Adrenal gland (tissue), 12 donors: ENCODE measurements around the gene TMEM19. TPM values are rescaled to one million over a fixed set of nuclear protein-coding genes. Genes with fewer than 3 reads are reported as not detected.
A peak's percentile ranks its signal among the peaks of the same experiment; 100 is the strongest.

Experiments used
- DNase-seq, 7 donors: peaks; one replicate each; pipeline ENCODE4 v3.0.0-alpha.2; 2019 to 2020
- H3K27ac ChIP-seq, 5 donors: fragments of 200-600 bp; sonication (generic) in 4 of 5; 1 replicate in 3 of 5; 2 replicates in 2 of 5; pipeline versions ENCODE4 v1.5.1 to v1.8.0; 2016 to 2020; ENCODE audit warnings: mild to moderate bottlenecking in 1 of 5
- H3K27me3 ChIP-seq: fragments of 200-600 bp; 2 replicates; pipeline ENCODE4 v1.8.0; 2021
- H3K36me3 ChIP-seq, 2 donors: fragments of 200-600 bp; replicated peaks in 1 of 2; 1 replicate in 1 of 2; 2 replicates in 1 of 2; pipeline versions ENCODE4 v1.5.1 to v1.8.0; 2018 to 2022
- H3K4me1 ChIP-seq, 2 donors: fragments of 200-600 bp; replicated peaks in 1 of 2; 1 replicate in 1 of 2; 2 replicates in 1 of 2; pipeline versions ENCODE4 v1.5.1 to v1.8.0; 2018 to 2021
- H3K4me3 ChIP-seq, 4 donors: fragments of 200-600 bp; sonication (generic) in 3 of 4; one replicate each; pipeline ENCODE4 v1.5.1; 2016 to 2018
- H3K9me3 ChIP-seq, 3 donors: fragments of 200-600 bp; sonication (generic) in 1 of 3; replicated peaks in 1 of 3; 1 replicate in 2 of 3; 2 replicates in 1 of 3; pipeline versions ENCODE4 v1.5.1 to v1.8.0; 2016 to 2021
- POLR2A ChIP-seq, 2 donors: fragments of 450-650 bp; IDR thresholded peaks; one replicate each; pipeline ENCODE4 v1.6.1; 2017; ENCODE audit warnings: antibody characterized with exemption in 2 of 2, mild to moderate bottlenecking in 2 of 2, moderate library complexity in 1 of 2
- WGBS, 4 donors: extraction: QIAGEN DNeasy Blood & Tissue Kit in 2 of 4; methylation state at CpG; one replicate each; pipeline versions ENCODE4 v1.1.5 to v1.1.7; 2013 to 2017; 5-methylcytosine and 5-hydroxymethylcytosine counted together
- intact Hi-C, 2 donors: fragments of 100-400 bp; cut with DNase I; formaldehyde crosslinking; loops; one replicate each; pipeline versions ENCODE4 v1.14.1 to v1.15.0; 2022 to 2023
- polyA plus RNA-seq, 3 donors: library from polyadenylated mRNA; stranded (reverse); fragments of 200-250 nt in 2 of 3; fragments of 350-450 nt in 1 of 3; fragmentation: Illumina TruSeq in 1 of 3; extraction: RNeasy Lipid Tissue Mini Kit (QIAGEN cat#74804) in 1 of 3; gene quantifications; one replicate each; pipeline ENCODE4 v1.2.3, GENCODE V29; 2013 to 2014
- total RNA-seq, 9 donors: library from RNA; depleted of rRNA in 4 of 9; stranded (reverse); fragments of >200 nt in 4 of 9; fragments of 120-200 nt in 1 of 9; fragmentation: NEBNext Ultra II Directional in 1 of 9; extraction: Animal tissue kit (Norgen Biotek cat#: 25700) in 1 of 9; gene quantifications; one replicate each; pipeline versions ENCODE4 v1.1.0 to v1.2.4, GENCODE V29; 2013 to 2023
- TF ChIP-seq, protein P1 (sequence below), 6 experiments: fragments of 450-650 bp in 4 of 6; fragments of 200-600 bp in 2 of 6; sonication (generic) in 1 of 6; IDR thresholded peaks; 1 replicate in 5 of 6; 2 replicates in 1 of 6; pipeline versions ENCODE4 v1.5.1 to v1.8.0; 2016 to 2021; ENCODE audit warnings: antibody characterized with exemption in 6 of 6, mild to moderate bottlenecking in 2 of 6, moderate library complexity in 1 of 6
- donor health status: healthy with polysubstance abuse.
- donor health status: Bipolar disorder and iron deficiency.
- donor health status: DM: yes; HTN: yes; CAD: no.
- donor health status: DM: no; HTN: no; CAD: no.
- donor health status: DM: no; HTN: no; CAD: no.
- donor health status: DM: yes; HTN: yes; CAD: no.

Gene TMEM19
- total and polyA plus RNA-seq, 12 donors, result 2.8 to 22.1 (median 18.1) TPM

DNA sequence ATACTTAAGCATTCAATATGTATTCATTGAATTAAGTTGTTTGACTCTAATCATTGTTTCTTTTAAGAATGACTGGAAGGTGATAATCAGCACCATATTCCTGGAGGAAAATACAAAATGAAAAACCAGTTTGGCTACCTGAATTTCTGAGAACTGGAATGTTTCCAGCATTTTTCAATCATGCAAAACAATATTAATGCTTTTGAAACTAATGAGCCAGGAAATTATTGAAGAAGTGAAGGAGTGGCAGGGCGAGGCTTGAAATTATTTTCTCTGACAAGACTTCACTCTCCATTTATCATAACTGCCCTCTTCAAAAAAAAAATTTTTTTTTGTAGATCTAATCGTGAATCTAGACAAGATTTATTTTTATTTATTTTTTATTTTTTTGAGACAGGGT lies 19.0 kb downstream of the TMEM19 start:
- intact Hi-C loops, result no loop called here

DNA sequence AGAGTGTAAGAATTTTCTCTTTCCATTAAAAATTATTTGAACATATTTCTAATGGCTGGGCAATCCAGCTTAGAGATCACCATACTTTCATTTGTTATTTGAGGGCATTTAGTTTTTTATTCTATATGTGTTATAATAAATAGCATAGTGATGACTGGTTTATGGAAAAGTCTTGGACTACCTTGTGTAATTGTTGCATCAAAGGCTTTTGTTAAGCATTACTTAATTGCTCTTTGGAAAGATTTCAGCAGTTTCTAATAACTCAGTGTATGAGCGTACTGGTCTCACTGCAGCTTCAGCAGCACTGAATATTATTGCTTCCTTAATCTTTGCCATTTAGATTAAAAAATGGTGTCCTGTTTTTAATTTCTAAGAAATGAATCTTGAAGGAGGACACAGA lies 22.8 kb downstream of the TMEM19 start:
- H3K4me3 ChIP-seq, result no peak overlapping the region
- WGBS, 4 donors, result 92 to 100% (median 96%) methylated on average over 1 of the region's 1 CpG
- no peaks in the 10 kb centered on the region for H3K4me1 ChIP-seq
- peaks cover under 1 to 12% (median 4%) of the 10 kb centered on the region in 3 donors for H3K9me3 ChIP-seq
- H3K36me3 ChIP-seq, result no peaks in the 10 kb centered on the region
- no peak for DNase-seq
- TF ChIP-seq POLR2A (IDR thresholded peaks at IDR 0.05), result no peak
- TF ChIP-seq, protein P1, sequence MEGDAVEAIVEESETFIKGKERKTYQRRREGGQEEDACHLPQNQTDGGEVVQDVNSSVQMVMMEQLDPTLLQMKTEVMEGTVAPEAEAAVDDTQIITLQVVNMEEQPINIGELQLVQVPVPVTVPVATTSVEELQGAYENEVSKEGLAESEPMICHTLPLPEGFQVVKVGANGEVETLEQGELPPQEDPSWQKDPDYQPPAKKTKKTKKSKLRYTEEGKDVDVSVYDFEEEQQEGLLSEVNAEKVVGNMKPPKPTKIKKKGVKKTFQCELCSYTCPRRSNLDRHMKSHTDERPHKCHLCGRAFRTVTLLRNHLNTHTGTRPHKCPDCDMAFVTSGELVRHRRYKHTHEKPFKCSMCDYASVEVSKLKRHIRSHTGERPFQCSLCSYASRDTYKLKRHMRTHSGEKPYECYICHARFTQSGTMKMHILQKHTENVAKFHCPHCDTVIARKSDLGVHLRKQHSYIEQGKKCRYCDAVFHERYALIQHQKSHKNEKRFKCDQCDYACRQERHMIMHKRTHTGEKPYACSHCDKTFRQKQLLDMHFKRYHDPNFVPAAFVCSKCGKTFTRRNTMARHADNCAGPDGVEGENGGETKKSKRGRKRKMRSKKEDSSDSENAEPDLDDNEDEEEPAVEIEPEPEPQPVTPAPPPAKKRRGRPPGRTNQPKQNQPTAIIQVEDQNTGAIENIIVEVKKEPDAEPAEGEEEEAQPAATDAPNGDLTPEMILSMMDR (IDR thresholded peaks at IDR 0.05), result no peak
- no peak overlapping the region for H3K27ac ChIP-seq
- no peaks in the 10 kb centered on the region for H3K27me3 ChIP-seq
- intact Hi-C loops, result no loop called here

More for the DNA sequence above, 19.0 kb downstream of the TMEM19 start:
- H3K27me3 ChIP-seq, result no peaks in the 10 kb centered on the region
- WGBS, 4 donors, result 84 to 90% (median 87%) methylated on average over 2 of the region's 2 CpGs
- TF ChIP-seq, protein P1 (IDR thresholded peaks at IDR 0.05), result no peak
- TF ChIP-seq POLR2A (IDR thresholded peaks at IDR 0.05), result no peak
- peaks cover 0 to 3% of the 10 kb centered on the region in 2 donors for H3K36me3 ChIP-seq
- no peak overlapping the region for H3K27ac ChIP-seq
- no peak overlapping the region for H3K4me3 ChIP-seq
- no peak for DNase-seq
- no peaks in the 10 kb centered on the region for H3K9me3 ChIP-seq
- no peaks in the 10 kb centered on the region for H3K4me1 ChIP-seq

GRCh38 chr12:71710276-71711125 lies 24.6 kb downstream of the TMEM19 start:
- no peaks in the 10 kb centered on the region for H3K36me3 ChIP-seq
- H3K27me3 ChIP-seq, result no peaks in the 10 kb centered on the region
- no peak overlapping the region for H3K27ac ChIP-seq
- peaks cover 4 to 13% (median 8%) of the 10 kb centered on the region in 3 donors for H3K9me3 ChIP-seq
- no peaks in the 10 kb centered on the region for H3K4me1 ChIP-seq
- intact Hi-C loops, result no loop called here
- TF ChIP-seq POLR2A (IDR thresholded peaks at IDR 0.05), result no peak
- TF ChIP-seq, protein P1 (IDR thresholded peaks at IDR 0.05), result no peak
- 90 to 93% (median 91%) methylated on average over 7 of the region's 7 CpGs for WGBS, 4 donors
- no peak overlapping the region for H3K4me3 ChIP-seq
- DNase-seq, result peak in 1 of 7 donors; percentile 14

- Histone ChIP-seq H3K9me3 (peaks cover 1 to 8% (median 1%) of the 10 kb centered on the region in 3 donors), H3K4me3 (no peak overlapping the region), H3K4me1 (no peaks in the 10 kb centered on the region), H3K27ac (no peak overlapping the region), H3K27me3 (no peaks in the 10 kb centered on the region), H3K36me3 (no peaks in the 10 kb centered on the region)
- TF ChIP-seq, protein P1 (IDR thresholded peaks at IDR 0.05), result no peak
- no peak for TF ChIP-seq POLR2A (IDR thresholded peaks at IDR 0.05)
- DNase-seq, result no peak
- intact Hi-C loops, result no loop called here
Measured at GRCh38 chr12:71718611-71719010, 32.7 kb downstream of the TMEM19 start.
